PC-3 (cell line): Measurements from ENCODE around the gene PHC2. TPM values are rescaled to one million over a fixed set of nuclear protein-coding genes. Genes with fewer than 3 reads are reported as not detected.
A peak's percentile ranks its signal among the peaks of the same experiment; 100 is the strongest.

Experiments used
- ATAC-seq: fragments of 200-7000 bp; cut with Tn5 transposase; 2 replicates; pipeline ENCODE4 v1.9.1; 2020; ENCODE audit warnings: mild to moderate bottlenecking, moderate library complexity
- BruUV-seq: library from RNA; stranded (reverse); fragments of 400-500 nt; replicated peaks from 2 replicates; lab custom pipeline; 2021; lab: Mats Ljungman, UMichigan
- CTCF ChIA-PET: fragments of 300-600 bp; sonication (Branson Sonifier 250); formaldehyde crosslinking; loops from one replicate; lab custom pipeline; 2022; ENCODE audit warnings: antibody characterized with exemption; lab: Charles Lee
- POLR2A ChIA-PET: fragments of 300-600 bp; sonication (Branson Sonifier 250); formaldehyde crosslinking; loops from one replicate; lab custom pipeline; 2022; ENCODE audit warnings: antibody characterized with exemption; ENCODE audit not compliant: unreplicated experiment; lab: Charles Lee
- DNase-seq: peaks from one replicate; pipeline ENCODE4 v3.0.0-alpha.2; 2015
- H2AFZ ChIP-seq: fragments of 300-600 bp; sonication (generic); 2 replicates; pipeline ENCODE4 v1.6.0; 2016; ENCODE audit warnings: antibody characterized with exemption, low read length
- H3F3A ChIP-seq: fragments of 300-600 bp; sonication (generic); one replicate; pipeline ENCODE4 v1.6.0; 2017; ENCODE audit warnings: antibody characterized with exemption, low read length, control low read depth, mild to moderate bottlenecking; ENCODE audit not compliant: unreplicated experiment
- H3K27ac ChIP-seq: fragments of 300-600 bp; sonication (generic); 2 replicates; pipeline ENCODE4 v1.5.1; 2016; ENCODE audit warnings: mild to moderate bottlenecking, low read length
- H3K27me3 ChIP-seq: fragments of 300-600 bp; sonication (generic); 2 replicates; pipeline ENCODE4 v1.6.1; 2016; ENCODE audit warnings: low read length, mixed read lengths
- H3K36me3 ChIP-seq: fragments of 300-600 bp; sonication (generic); 2 replicates; pipeline ENCODE4 v1.6.1; 2016; ENCODE audit warnings: low read depth, mixed run types, low read length, mixed read lengths
- H3K4me1 ChIP-seq: fragments of 300-600 bp; sonication (generic); 2 replicates; pipeline ENCODE4 v1.5.1; 2016; ENCODE audit warnings: low read length; ENCODE audit not compliant: insufficient read depth
- H3K4me2 ChIP-seq: fragments of 300-600 bp; sonication (generic); 2 replicates; pipeline ENCODE4 v1.6.0; 2016; ENCODE audit warnings: low read length
- H3K4me3 ChIP-seq: fragments of 300-600 bp; sonication (generic); 2 replicates; pipeline ENCODE4 v1.5.1; 2016; ENCODE audit warnings: mild to moderate bottlenecking, low read length, mixed read lengths
- H3K79me2 ChIP-seq: fragments of 300-600 bp; sonication (generic); 2 replicates; pipeline ENCODE4 v1.6.1; 2017; ENCODE audit warnings: low read length, mixed read lengths
- H3K9ac ChIP-seq: fragments of 300-600 bp; sonication (generic); 2 replicates; pipeline ENCODE4 v1.6.0; 2016; ENCODE audit warnings: mild to moderate bottlenecking, low read length
- H3K9me2 ChIP-seq: fragments of 300-600 bp; sonication (generic); replicated peaks from 2 replicates; pipeline ENCODE4 v1.6.1; 2016; ENCODE audit warnings: mixed run types, low read length, mixed read lengths
- H3K9me3 ChIP-seq: fragments of 300-600 bp; sonication (generic); 2 replicates; pipeline ENCODE4 v1.6.1; 2016; ENCODE audit warnings: low read length, mixed read lengths
- H4K20me1 ChIP-seq: fragments of 300-600 bp; sonication (generic); 2 replicates; pipeline ENCODE4 v1.6.1; 2016; ENCODE audit warnings: low read length, mixed read lengths
- EZH2 ChIP-seq: fragments of 300-600 bp; sonication (generic); IDR thresholded peaks from one replicate; pipeline ENCODE4 v1.6.1; 2017; ENCODE audit warnings: antibody characterized with exemption, mild to moderate bottlenecking, low read length; ENCODE audit not compliant: unreplicated experiment
- EZH2phosphoT487 ChIP-seq: fragments of 300-600 bp; sonication (generic); IDR thresholded peaks from 2 replicates; pipeline ENCODE4 v1.6.1; 2018; ENCODE audit warnings: mild to moderate bottlenecking, antibody characterized with exemption, low read length, borderline replicate concordance
- intact Hi-C: fragments of 100-400 bp; cut with micrococcal nuclease; formaldehyde crosslinking; loops from 2 replicates; pipeline ENCODE4 v1.9.0; 2023
- total RNA-seq: library from RNA; depleted of rRNA; stranded (reverse); fragments of >200 nt; gene quantifications from 2 replicates; pipeline ENCODE4 v1.2.3, GENCODE V29; 2014
- TF ChIP-seq, protein P1 (sequence below): fragments of 300-600 bp; sonication (generic); conservative IDR thresholded peaks from 2 replicates; pipeline ENCODE4 v1.5.1; 2017; ENCODE audit warnings: antibody characterized with exemption, low read depth, mild to moderate bottlenecking, low read length

The PHC2 gene
- total RNA-seq, 1 experiment from 2014 or later = 134 TPM

DNA sequence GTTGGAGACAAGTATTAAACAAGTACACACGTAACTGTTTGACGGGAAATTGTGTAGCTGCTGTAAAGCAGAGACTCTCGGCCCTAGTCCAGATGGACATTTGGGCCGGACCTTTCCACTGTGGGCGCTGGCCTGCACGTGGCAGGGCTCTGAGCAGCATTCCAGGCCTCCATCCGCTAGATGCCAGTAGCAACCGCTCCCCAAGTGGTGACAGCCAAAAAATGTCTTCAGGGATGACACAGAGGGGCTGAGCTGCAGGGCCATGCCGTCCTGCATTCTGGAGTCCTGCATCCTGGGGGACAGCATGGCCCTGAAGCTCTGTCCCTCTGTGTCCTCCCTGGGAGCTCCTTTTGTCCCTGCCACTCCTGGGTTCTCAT lies 134.8 kb downstream of the PHC2 start:
- CTCF ChIA-PET = interaction anchor here (0.5 to 1.4 kb wide), 13 partner anchors 18 to 316 kb away, joined by 3 to 21 read pairs (median 6); no protein-coding TSS in a partner anchor
- Histone ChIP-seq H3K9ac (no peak overlapping the region), H3K4me2 (no peak overlapping the region), H3K36me3 (no peaks in the 10 kb centered on the region; the same call in 1 of the 2 replicates), H3K4me3 (no peak overlapping the region), H3K79me2 (no peaks in the 10 kb centered on the region), H2AFZ (no peak overlapping the region), H3K27me3 (no peaks in the 10 kb centered on the region), H3K4me1 (no peaks in the 10 kb centered on the region), H3K9me2 (no peaks in the 10 kb centered on the region), H4K20me1 (no peaks in the 10 kb centered on the region), H3K27ac (no peak overlapping the region), H3F3A (no peaks in the 10 kb centered on the region), H3K9me3 (no peaks in the 10 kb centered on the region)
- BruUV-seq = no TSS peak
- no peak for ATAC-seq
- intact Hi-C loops = no loop called here
- POLR2A ChIA-PET = interaction anchor here (0.6 kb wide), 1 partner anchor 164 kb away, joined by 6 read pairs; no protein-coding TSS in a partner anchor
- TF ChIP-seq EZH2 = no peak
- TF ChIP-seq, protein P1, sequence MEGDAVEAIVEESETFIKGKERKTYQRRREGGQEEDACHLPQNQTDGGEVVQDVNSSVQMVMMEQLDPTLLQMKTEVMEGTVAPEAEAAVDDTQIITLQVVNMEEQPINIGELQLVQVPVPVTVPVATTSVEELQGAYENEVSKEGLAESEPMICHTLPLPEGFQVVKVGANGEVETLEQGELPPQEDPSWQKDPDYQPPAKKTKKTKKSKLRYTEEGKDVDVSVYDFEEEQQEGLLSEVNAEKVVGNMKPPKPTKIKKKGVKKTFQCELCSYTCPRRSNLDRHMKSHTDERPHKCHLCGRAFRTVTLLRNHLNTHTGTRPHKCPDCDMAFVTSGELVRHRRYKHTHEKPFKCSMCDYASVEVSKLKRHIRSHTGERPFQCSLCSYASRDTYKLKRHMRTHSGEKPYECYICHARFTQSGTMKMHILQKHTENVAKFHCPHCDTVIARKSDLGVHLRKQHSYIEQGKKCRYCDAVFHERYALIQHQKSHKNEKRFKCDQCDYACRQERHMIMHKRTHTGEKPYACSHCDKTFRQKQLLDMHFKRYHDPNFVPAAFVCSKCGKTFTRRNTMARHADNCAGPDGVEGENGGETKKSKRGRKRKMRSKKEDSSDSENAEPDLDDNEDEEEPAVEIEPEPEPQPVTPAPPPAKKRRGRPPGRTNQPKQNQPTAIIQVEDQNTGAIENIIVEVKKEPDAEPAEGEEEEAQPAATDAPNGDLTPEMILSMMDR = no peak
- TF ChIP-seq EZH2phosphoT487 = no peak
- DNase-seq = no peak

DNA sequence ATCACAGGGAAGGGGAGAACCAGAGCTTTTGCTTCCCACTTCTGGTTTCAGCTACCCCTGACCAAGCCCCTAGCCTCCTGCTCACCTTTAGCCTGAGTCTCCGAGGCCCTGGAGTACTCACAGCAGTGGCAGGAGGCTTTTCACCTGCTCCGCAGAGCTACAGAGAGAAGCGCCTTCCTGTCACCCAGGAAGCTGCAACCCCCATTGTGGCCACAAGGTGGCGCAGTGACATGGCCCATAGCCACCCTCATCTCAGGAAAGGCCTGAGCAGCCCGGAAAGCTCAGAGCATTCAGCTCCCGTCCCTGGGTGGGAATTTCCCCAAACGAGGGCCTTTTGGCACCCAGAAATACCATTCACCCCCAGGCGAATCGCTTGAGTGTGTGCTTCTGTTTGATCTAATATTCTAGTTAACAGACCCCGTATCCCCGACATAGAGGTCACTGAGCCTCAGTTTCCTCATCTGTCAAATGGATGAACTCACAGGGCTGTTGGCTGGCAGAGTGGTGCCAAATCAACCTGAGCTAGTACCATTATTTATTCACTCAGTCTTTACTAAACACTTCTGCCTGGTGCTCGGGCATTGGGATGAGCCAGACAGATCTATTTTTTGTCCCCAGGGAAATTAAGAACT lies 135.3 kb downstream of the PHC2 start:
- H3K4me3 ChIP-seq = no peak overlapping the region
- H3K27ac ChIP-seq = no peak overlapping the region
- H4K20me1 ChIP-seq = no peaks in the 10 kb centered on the region
- TF ChIP-seq EZH2phosphoT487 = no peak
- TF ChIP-seq, protein P1 = peak; percentile 98
- no peak for TF ChIP-seq EZH2
- H3K4me2 ChIP-seq = no peak overlapping the region
- ChIA-PET POLR2A (interaction anchor here (0.6 kb wide), 2 partner anchors 164 to 193 kb away, joined by 3 to 6 read pairs; no protein-coding TSS in a partner anchor), CTCF (interaction anchor here (0.5 to 1.4 kb wide), 14 partner anchors 17 to 1460 kb away, joined by 3 to 21 read pairs (median 4); no protein-coding TSS in a partner anchor)
- no peaks in the 10 kb centered on the region for H3K9me3 ChIP-seq
- H3K9ac ChIP-seq = no peak overlapping the region
- no peaks in the 10 kb centered on the region for H3K9me2 ChIP-seq
- no peaks in the 10 kb centered on the region for H3F3A ChIP-seq
- no peaks in the 10 kb centered on the region for H3K79me2 ChIP-seq
- no peaks in the 10 kb centered on the region; the same call in 1 of the 2 replicates for H3K36me3 ChIP-seq
- H3K27me3 ChIP-seq = no peaks in the 10 kb centered on the region
- peak; percentile 93 for DNase-seq
- intact Hi-C loops = loop anchor here (1.0 to 2.0 kb wide), 3 partner anchors 72 to 183 kb away; no protein-coding TSS in a partner anchor
- H3K4me1 ChIP-seq = no peaks in the 10 kb centered on the region
- no TSS peak for BruUV-seq
- peak; percentile 87 for ATAC-seq
- H2AFZ ChIP-seq = no peak overlapping the region

- no peaks in the 10 kb centered on the region for H3K4me1 ChIP-seq
- H3K9me3 ChIP-seq = no peaks in the 10 kb centered on the region
- no peak for DNase-seq
- POLR2A ChIA-PET = interaction anchor here (0.6 kb wide), 1 partner anchor 193 kb away, joined by 3 read pairs; no protein-coding TSS in a partner anchor
- intact Hi-C loops = loop anchor here (1.0 to 2.0 kb wide), 3 partner anchors 72 to 182 kb away; no protein-coding TSS in a partner anchor
- TF ChIP-seq EZH2 = no peak
- TF ChIP-seq EZH2phosphoT487 = no peak
- TF ChIP-seq, protein P1 = no peak
- no peak overlapping the region for H3K27ac ChIP-seq
- no peaks in the 10 kb centered on the region for H3F3A ChIP-seq
- no peak overlapping the region for H2AFZ ChIP-seq
- H3K4me3 ChIP-seq = no peak overlapping the region
- no peaks in the 10 kb centered on the region for H3K9me2 ChIP-seq
- CTCF ChIA-PET = interaction anchor here (0.6 to 1.4 kb wide), 9 partner anchors 17 to 1460 kb away, joined by 3 to 18 read pairs (median 4); no protein-coding TSS in a partner anchor
- no peak for ATAC-seq
- no peak overlapping the region for H3K9ac ChIP-seq
- no peaks in the 10 kb centered on the region; the same call in 1 of the 2 replicates for H3K36me3 ChIP-seq
- H3K4me2 ChIP-seq = no peak overlapping the region
- H3K27me3 ChIP-seq = no peaks in the 10 kb centered on the region
- H3K79me2 ChIP-seq = no peaks in the 10 kb centered on the region
- BruUV-seq = no TSS peak
- no peaks in the 10 kb centered on the region for H4K20me1 ChIP-seq
Measured at GRCh38 chr1:33295023-33295422, 135.9 kb downstream of the PHC2 start.
